ENCODE measurements around the gene ZNF778. TPM values are rescaled to one million over a fixed set of nuclear protein-coding genes. Genes with fewer than 3 reads are reported as not detected.
A peak's percentile ranks its signal among the peaks of the same experiment; 100 is the strongest.
"Not testable (repeated sequence)": the region's sequence is repeated elsewhere in the genome, so short reads cannot be mapped to it uniquely, and the experiment has no call there.

Gene ZNF778
- total and polyA plus RNA-seq, 5 donors: 1.6 to 9.0 (median 7.0) TPM

- intact Hi-C loops (cut with DNase I); ATAC-seq: not testable (repeated sequence)
These were observed 30.2 kb downstream of the ZNF778 start for GRCh38 chr16:89247734-89248075.

GRCh38 chr16:89248196-89248982, 30.9 kb downstream of the ZNF778 start:
- Histone ChIP-seq H3K27me3 (ENCODE audit: control insufficient read depth, insufficient read depth) (no peaks in the 10 kb centered on the region), H3K27ac (ENCODE audit: low read length) (no peak overlapping the region), H3K9me3 (ENCODE audit: control insufficient read depth, low read length) (no peaks in the 10 kb centered on the region), H3K4me3 (ENCODE audit: low read length) (peak overlapping the region; percentile 63), H3K4me1 (ENCODE audit: control insufficient read depth, insufficient read depth, low read length) (no peaks in the 10 kb centered on the region)
- DNase-seq (no peak), ATAC-seq (no peak)
- intact Hi-C loops (cut with DNase I): no loop called here
- WGBS: 56% methylated on average over 69 of the region's 69 CpGs

More at GRCh38 chr16:89247734-89248075, 30.2 kb downstream of the ZNF778 start:
- not testable (repeated sequence) for H3K9me3 ChIP-seq (ENCODE audit: control insufficient read depth, low read length); H3K27ac ChIP-seq (ENCODE audit: low read length); H3K4me1 ChIP-seq (ENCODE audit: control insufficient read depth, insufficient read depth, low read length); DNase-seq; H3K27me3 ChIP-seq (ENCODE audit: control insufficient read depth, insufficient read depth)
- WGBS: 2% methylated on average over 45 of the region's 45 CpGs
- H3K4me3 ChIP-seq (ENCODE audit: low read length): peak overlapping the region; percentile 63

- Histone ChIP-seq H3K27ac (ENCODE audit: low read length) (no peak overlapping the region), H3K27me3 (ENCODE audit: control insufficient read depth, insufficient read depth) (no peaks in the 10 kb centered on the region), H3K9me3 (ENCODE audit: control insufficient read depth, low read length) (no peaks in the 10 kb centered on the region), H3K4me3 (ENCODE audit: low read length) (no peak overlapping the region), H3K4me1 (ENCODE audit: control insufficient read depth, insufficient read depth, low read length) (no peaks in the 10 kb centered on the region)
- WGBS: 96% methylated on average over 10 of the region's 10 CpGs
- no peak for DNase-seq
- intact Hi-C loops (cut with DNase I): no loop called here
- ATAC-seq: no peak
These were observed 36.2 kb downstream of the ZNF778 start for GRCh38 chr16:89253548-89254287.

GRCh38 chr16:89256651-89257254, 39.2 kb downstream of the ZNF778 start:
- H3K4me1 ChIP-seq (ENCODE audit: control insufficient read depth, insufficient read depth, low read length): no peaks in the 10 kb centered on the region
- peak; percentile 66 to 75 (median 72) for DNase-seq
- H3K27ac ChIP-seq (ENCODE audit: low read length): no peak overlapping the region

GRCh38 chr16:89257281-89257731, 39.8 kb downstream of the ZNF778 start:
- Histone ChIP-seq H3K4me3 (ENCODE audit: low read length) (peak overlapping the region; percentile 29), H3K9me3 (ENCODE audit: control insufficient read depth, low read length) (no peaks in the 10 kb centered on the region), H3K27me3 (ENCODE audit: control insufficient read depth, insufficient read depth) (no peaks in the 10 kb centered on the region), H3K4me1 (ENCODE audit: control insufficient read depth, insufficient read depth, low read length) (no peaks in the 10 kb centered on the region), H3K27ac (ENCODE audit: low read length) (no peak overlapping the region)
- 3% methylated on average over 44 of the region's 44 CpGs for WGBS
- DNase-seq: peak in 1 of 3 donors; percentile 53
- intact Hi-C loops (cut with DNase I): no loop called here
- ATAC-seq: peak; percentile 9 to 51

More at GRCh38 chr16:89256651-89257254, 39.2 kb downstream of the ZNF778 start:
- Histone ChIP-seq H3K4me3 (ENCODE audit: low read length) (peak overlapping the region; percentile 29), H3K9me3 (ENCODE audit: control insufficient read depth, low read length) (no peaks in the 10 kb centered on the region), H3K27me3 (ENCODE audit: control insufficient read depth, insufficient read depth) (no peaks in the 10 kb centered on the region)
- peak; percentile 70 to 89 for ATAC-seq
- intact Hi-C loops (cut with DNase I): no loop called here
- 3% methylated on average over 57 of the region's 57 CpGs for WGBS

GRCh38 chr16:89257757-89258465, 40.4 kb downstream of the ZNF778 start:
- Histone ChIP-seq H3K27ac (ENCODE audit: low read length) (no peak overlapping the region), H3K4me3 (ENCODE audit: low read length) (no peak overlapping the region), H3K27me3 (ENCODE audit: control insufficient read depth, insufficient read depth) (no peaks in the 10 kb centered on the region), H3K4me1 (ENCODE audit: control insufficient read depth, insufficient read depth, low read length) (no peaks in the 10 kb centered on the region), H3K9me3 (ENCODE audit: control insufficient read depth, low read length) (no peaks in the 10 kb centered on the region)
- intact Hi-C loops (cut with DNase I): no loop called here
- ATAC-seq: no peak
- no peak for DNase-seq
- WGBS: 73% methylated on average over 18 of the region's 18 CpGs

- H3K27ac ChIP-seq (ENCODE audit: low read length); intact Hi-C loops (cut with DNase I); DNase-seq; ATAC-seq; H3K9me3 ChIP-seq (ENCODE audit: control insufficient read depth, low read length); H3K4me3 ChIP-seq (ENCODE audit: low read length); H3K4me1 ChIP-seq (ENCODE audit: control insufficient read depth, insufficient read depth, low read length); H3K27me3 ChIP-seq (ENCODE audit: control insufficient read depth, insufficient read depth): not testable (repeated sequence)
- 94% methylated on average over 13 of the region's 13 CpGs for WGBS
These were observed 42.4 kb downstream of the ZNF778 start for GRCh38 chr16:89259901-89260300.

- Histone ChIP-seq H3K27me3 (ENCODE audit: control insufficient read depth, insufficient read depth) (no peaks in the 10 kb centered on the region), H3K9me3 (ENCODE audit: control insufficient read depth, low read length) (no peaks in the 10 kb centered on the region), H3K4me3 (ENCODE audit: low read length) (no peak overlapping the region), H3K27ac (ENCODE audit: low read length) (no peak overlapping the region), H3K4me1 (ENCODE audit: control insufficient read depth, insufficient read depth, low read length) (no peaks in the 10 kb centered on the region)
- no peak for DNase-seq
- intact Hi-C loops (cut with DNase I): no loop called here
- no peak for ATAC-seq
- WGBS: 84% methylated on average over 30 of the region's 30 CpGs
These were observed 44.4 kb downstream of the ZNF778 start for GRCh38 chr16:89261691-89262563.

GRCh38 chr16:89264800-89265550, 47.5 kb downstream of the ZNF778 start:
- Histone ChIP-seq H3K27me3 (ENCODE audit: control insufficient read depth, insufficient read depth) (no peaks in the 10 kb centered on the region), H3K4me3 (ENCODE audit: low read length) (no peak overlapping the region), H3K27ac (ENCODE audit: low read length) (no peak overlapping the region), H3K9me3 (ENCODE audit: control insufficient read depth, low read length) (no peaks in the 10 kb centered on the region), H3K4me1 (ENCODE audit: control insufficient read depth, insufficient read depth, low read length) (no peaks in the 10 kb centered on the region)
- DNase-seq (no peak), ATAC-seq (peak in 1 of 2 donors; percentile 6)
- intact Hi-C loops (cut with DNase I): no loop called here
- WGBS: 91% methylated on average over 19 of the region's 19 CpGs

All from right cardiac atrium (tissue), 5 donors.